H9 (cell line): Measurements from ENCODE around the gene FCAMR. TPM values are rescaled to one million over a fixed set of nuclear protein-coding genes. Genes with fewer than 3 reads are reported as not detected.

Source experiments
- DNase-seq: peaks from one replicate; pipeline ENCODE4 v3.0.0-alpha.2; 2017
- H2AFZ ChIP-seq: one replicate; pipeline ENCODE4 v1.6.1; 2013; ENCODE audit warnings: mild to moderate bottlenecking, low read length, control low read depth, moderate library complexity
- H2AK5ac ChIP-seq: 2 replicates; pipeline ENCODE4 v1.6.1; 2013; ENCODE audit warnings: low read length, control low read depth, mixed read lengths; ENCODE audit not compliant: insufficient read length
- H2BK120ac ChIP-seq: one replicate; pipeline ENCODE4 v1.6.1; 2013; ENCODE audit warnings: low read depth, mild to moderate bottlenecking, low read length, control low read depth, inconsistent platforms; ENCODE audit not compliant: poor library complexity, severe bottlenecking
- H2BK12ac ChIP-seq: 2 replicates; pipeline ENCODE4 v1.6.1; 2013; ENCODE audit warnings: low read length, control low read depth, mixed read lengths, low read depth; ENCODE audit not compliant: insufficient read length
- H2BK15ac ChIP-seq: 2 replicates; pipeline ENCODE4 v1.6.1; 2013; ENCODE audit warnings: low read depth, low read length, control low read depth
- H2BK20ac ChIP-seq: one replicate; pipeline ENCODE4 v1.6.1; 2013; ENCODE audit warnings: low read depth, mild to moderate bottlenecking, low read length, control low read depth, inconsistent platforms; ENCODE audit not compliant: poor library complexity, severe bottlenecking
- H2BK5ac ChIP-seq: 2 replicates; pipeline ENCODE4 v1.6.1; 2013; ENCODE audit warnings: low read length, control low read depth, mixed read lengths; ENCODE audit not compliant: insufficient read length
- H3K14ac ChIP-seq: 2 replicates; pipeline ENCODE4 v1.6.1; 2013; ENCODE audit warnings: low read length, control low read depth; ENCODE audit not compliant: insufficient read depth
- H3K18ac ChIP-seq: 2 replicates; pipeline ENCODE4 v1.6.1; 2013; ENCODE audit warnings: low read depth, mild to moderate bottlenecking, mixed read lengths, low read length, control low read depth; ENCODE audit not compliant: insufficient read length
- H3K23ac ChIP-seq: 2 replicates; pipeline ENCODE4 v1.6.1; 2013; ENCODE audit warnings: low read length, control low read depth, mixed read lengths, low read depth; ENCODE audit not compliant: insufficient read length
- H3K23me2 ChIP-seq: 2 replicates; pipeline ENCODE4 v1.6.1; 2013; ENCODE audit warnings: low read depth, mild to moderate bottlenecking, mixed read lengths, low read length, control low read depth; ENCODE audit not compliant: insufficient read length, poor library complexity, severe bottlenecking
- H3K27ac ChIP-seq: 2 replicates; pipeline ENCODE4 v1.5.1; 2013; ENCODE audit warnings: low read length, control low read depth, mixed read lengths, low read depth; ENCODE audit not compliant: insufficient read length
- H3K27me3 ChIP-seq: 2 replicates; pipeline ENCODE4 v1.6.1; 2013; ENCODE audit warnings: low read length, control low read depth, inconsistent platforms; ENCODE audit not compliant: insufficient read depth
- H3K4ac ChIP-seq: 2 replicates; pipeline ENCODE4 v1.6.1; 2013; ENCODE audit warnings: low read depth, mild to moderate bottlenecking, control low read depth, inconsistent platforms, low read length, moderate library complexity
- H3K4me1 ChIP-seq: 2 replicates; pipeline ENCODE4 v1.6.1; 2013; ENCODE audit warnings: low read length, control low read depth, inconsistent platforms; ENCODE audit not compliant: insufficient read depth
- H3K4me2 ChIP-seq: 2 replicates; pipeline ENCODE4 v1.6.1; 2013; ENCODE audit warnings: low read length, control low read depth, mixed read lengths; ENCODE audit not compliant: insufficient read length, insufficient read depth
- H3K56ac ChIP-seq: 2 replicates; pipeline ENCODE4 v1.6.1; 2013; ENCODE audit warnings: low read depth, mild to moderate bottlenecking, mixed read lengths, low read length, control low read depth; ENCODE audit not compliant: insufficient read length
- H3K79me1 ChIP-seq: 2 replicates; pipeline ENCODE4 v1.6.1; 2013; ENCODE audit warnings: low read depth, mild to moderate bottlenecking, moderate library complexity, low read length, control low read depth, inconsistent platforms; ENCODE audit not compliant: insufficient read depth, poor library complexity, severe bottlenecking
- H3K79me2 ChIP-seq: 2 replicates; pipeline ENCODE4 v1.6.1; 2013; ENCODE audit warnings: low read length, control low read depth, inconsistent platforms; ENCODE audit not compliant: insufficient read depth
- H3K9ac ChIP-seq: 2 replicates; pipeline ENCODE4 v1.6.1; 2013; ENCODE audit warnings: low read length, control low read depth, mixed read lengths; ENCODE audit not compliant: insufficient read length; ENCODE audit errors: extremely low read depth
- H3K9me3 ChIP-seq: one replicate; pipeline ENCODE4 v1.6.1; 2013; ENCODE audit warnings: low read depth, low read length, inconsistent platforms; ENCODE audit not compliant: control insufficient read depth
- H3T11ph ChIP-seq: one replicate; pipeline ENCODE4 v1.6.1; 2013; ENCODE audit warnings: mild to moderate bottlenecking, low read length, control low read depth, inconsistent platforms
- H4K20me1 ChIP-seq: one replicate; pipeline ENCODE4 v1.6.1; 2013; ENCODE audit not compliant: control insufficient read depth, insufficient read length, insufficient read depth
- H4K5ac ChIP-seq: 2 replicates; pipeline ENCODE4 v1.6.1; 2013; ENCODE audit warnings: low read depth, mild to moderate bottlenecking, mixed read lengths, low read length, control low read depth; ENCODE audit not compliant: insufficient read length
- H4K8ac ChIP-seq: replicated peaks from 2 replicates; pipeline ENCODE4 v1.6.1; 2013; ENCODE audit warnings: low read length, control low read depth, mixed read lengths, low read depth; ENCODE audit not compliant: insufficient read length
- H4K91ac ChIP-seq: 2 replicates; pipeline ENCODE4 v1.6.1; 2013; ENCODE audit warnings: low read depth, mild to moderate bottlenecking, moderate library complexity, mixed read lengths, low read length, control low read depth; ENCODE audit not compliant: insufficient read length
- H3K27ac Mint-ChIP-seq, 3 experiments: 2 replicates in 2 of 3; 3 replicates in 1 of 3; pipeline ENCODE4 v1.8.0; 2020 to 2021; ENCODE audit warnings: mixed read lengths in 3 of 3, mild to moderate bottlenecking in 1 of 3, moderate library complexity in 1 of 3
- H3K27me3 Mint-ChIP-seq: 2 replicates; pipeline ENCODE4 v1.8.0; 2021; ENCODE audit warnings: low read depth, mild to moderate bottlenecking, moderate library complexity, mixed read lengths
- H3K36me3 Mint-ChIP-seq, 3 experiments: 2 replicates in 2 of 3; 3 replicates in 1 of 3; pipeline ENCODE4 v1.8.0; 2020 to 2021; ENCODE audit warnings: low read depth in 3 of 3, mixed read lengths in 3 of 3; ENCODE audit not compliant: insufficient read depth in 1 of 3
- H3K4me1 Mint-ChIP-seq, 2 experiments: 2 replicates each; pipeline ENCODE4 v1.8.0; 2020; ENCODE audit warnings: mixed read lengths in 2 of 2
- H3K4me3 Mint-ChIP-seq, 2 experiments: 2 replicates in 1 of 2; 3 replicates in 1 of 2; pipeline ENCODE4 v1.8.0; 2020 to 2021; ENCODE audit warnings: mild to moderate bottlenecking in 2 of 2, mixed read lengths in 2 of 2, moderate library complexity in 1 of 2
- H3K9me3 Mint-ChIP-seq, 2 experiments: 2 replicates in 1 of 2; 3 replicates in 1 of 2; pipeline ENCODE4 v1.8.0; 2020; ENCODE audit warnings: mild to moderate bottlenecking in 2 of 2, mixed read lengths in 2 of 2, moderate library complexity in 1 of 2
- WGBS: extraction: QIAGEN DNeasy Blood & Tissue Kit; methylation state at CpG from one replicate; pipeline ENCODE4 v1.1.7; 2013; ENCODE audit warnings: missing lambda C conversion rate, low lambda C conversion rate, mixed read lengths; ENCODE audit not compliant: insufficient read length; ENCODE audit errors: extremely low coverage; 5-methylcytosine and 5-hydroxymethylcytosine counted together
- total RNA-seq: library from RNA; stranded (reverse); gene quantifications from 2 replicates; pipeline ENCODE4 v1.2.1, GENCODE V29; 2021
- TF ChIP-seq, protein P1 (sequence below): fragments of 200-600 bp; sonication (generic); conservative IDR thresholded peaks from 3 replicates; pipeline ENCODE4 v1.8.0; 2021; ENCODE audit warnings: antibody characterized with exemption, mild to moderate bottlenecking

FCAMR gene
- total RNA-seq, 1 experiment from 2014 or later, result not detected

GRCh38 chr1:207003210-207003609 lies 33.0 kb upstream of the FCAMR start:
- H2AK5ac ChIP-seq, result no peak overlapping the region
- no peak overlapping the region for H3K18ac ChIP-seq
- H3K23ac ChIP-seq, result no peak overlapping the region
- Mint-ChIP-seq H3K4me1 (peaks cover 24% of the 10 kb centered on the region in 2 experiments), H3K27ac (no peak overlapping the region; a peak in 1 of 7 replicates), H3K4me3 (no peak overlapping the region), H3K27me3 (peaks cover 6% of the 10 kb centered on the region), H3K36me3 (no peaks in the 10 kb centered on the region), H3K9me3 (no peaks in the 10 kb centered on the region)
- H3K9me3 ChIP-seq, result no peaks in the 10 kb centered on the region
- no peaks in the 10 kb centered on the region for H3K27me3 ChIP-seq
- no peak overlapping the region for H2BK12ac ChIP-seq
- no peak overlapping the region for H3K27ac ChIP-seq
- H4K91ac ChIP-seq, result no peak overlapping the region
- no peaks in the 10 kb centered on the region for H3K79me2 ChIP-seq
- no peak overlapping the region for H2AFZ ChIP-seq
- no peak overlapping the region for H2BK20ac ChIP-seq
- no peak overlapping the region for H4K8ac ChIP-seq
- WGBS, result no CpG with 5 or more reads among the region's 4 CpGs
- no peaks in the 10 kb centered on the region for H3K79me1 ChIP-seq
- H4K20me1 ChIP-seq, result no peaks in the 10 kb centered on the region
- H3T11ph ChIP-seq, result no peak overlapping the region
- H3K14ac ChIP-seq, result no peak overlapping the region
- no peak overlapping the region for H2BK5ac ChIP-seq
- H3K23me2 ChIP-seq, result no peaks in the 10 kb centered on the region
- no peak overlapping the region for H3K4me2 ChIP-seq
- no peak overlapping the region for H2BK15ac ChIP-seq
- no peak overlapping the region for H3K4ac ChIP-seq
- H3K56ac ChIP-seq, result no peak overlapping the region
- TF ChIP-seq, protein P1, sequence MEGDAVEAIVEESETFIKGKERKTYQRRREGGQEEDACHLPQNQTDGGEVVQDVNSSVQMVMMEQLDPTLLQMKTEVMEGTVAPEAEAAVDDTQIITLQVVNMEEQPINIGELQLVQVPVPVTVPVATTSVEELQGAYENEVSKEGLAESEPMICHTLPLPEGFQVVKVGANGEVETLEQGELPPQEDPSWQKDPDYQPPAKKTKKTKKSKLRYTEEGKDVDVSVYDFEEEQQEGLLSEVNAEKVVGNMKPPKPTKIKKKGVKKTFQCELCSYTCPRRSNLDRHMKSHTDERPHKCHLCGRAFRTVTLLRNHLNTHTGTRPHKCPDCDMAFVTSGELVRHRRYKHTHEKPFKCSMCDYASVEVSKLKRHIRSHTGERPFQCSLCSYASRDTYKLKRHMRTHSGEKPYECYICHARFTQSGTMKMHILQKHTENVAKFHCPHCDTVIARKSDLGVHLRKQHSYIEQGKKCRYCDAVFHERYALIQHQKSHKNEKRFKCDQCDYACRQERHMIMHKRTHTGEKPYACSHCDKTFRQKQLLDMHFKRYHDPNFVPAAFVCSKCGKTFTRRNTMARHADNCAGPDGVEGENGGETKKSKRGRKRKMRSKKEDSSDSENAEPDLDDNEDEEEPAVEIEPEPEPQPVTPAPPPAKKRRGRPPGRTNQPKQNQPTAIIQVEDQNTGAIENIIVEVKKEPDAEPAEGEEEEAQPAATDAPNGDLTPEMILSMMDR, result no peak
- no peak overlapping the region for H2BK120ac ChIP-seq
- H3K9ac ChIP-seq, result no peak overlapping the region
- no peaks in the 10 kb centered on the region for H3K4me1 ChIP-seq
- DNase-seq, result no peak
- no peak overlapping the region for H4K5ac ChIP-seq
